Mucosa of gallbladder (tissue), 1 donor: ENCODE data around the gene PYCARD. TPM values are rescaled to one million over a fixed set of nuclear protein-coding genes. Genes with fewer than 3 reads are reported as not detected.
"Not testable (repeated sequence)": the region's sequence is repeated elsewhere in the genome, so short reads cannot be mapped to it uniquely, and the experiment has no call there.

ENCODE experiments used
- DNase-seq: peaks from one replicate; pipeline ENCODE4 v3.0.0-alpha.2; 2020; ENCODE audit warnings: low spot score
- total RNA-seq: library from RNA; stranded (reverse); gene quantifications from one replicate; pipeline ENCODE4 v1.2.1, GENCODE V29; 2021
- donor health status: DM: no; HTN: no; CAD: no.

Gene PYCARD
- total RNA-seq = 25.1 TPM

DNA sequence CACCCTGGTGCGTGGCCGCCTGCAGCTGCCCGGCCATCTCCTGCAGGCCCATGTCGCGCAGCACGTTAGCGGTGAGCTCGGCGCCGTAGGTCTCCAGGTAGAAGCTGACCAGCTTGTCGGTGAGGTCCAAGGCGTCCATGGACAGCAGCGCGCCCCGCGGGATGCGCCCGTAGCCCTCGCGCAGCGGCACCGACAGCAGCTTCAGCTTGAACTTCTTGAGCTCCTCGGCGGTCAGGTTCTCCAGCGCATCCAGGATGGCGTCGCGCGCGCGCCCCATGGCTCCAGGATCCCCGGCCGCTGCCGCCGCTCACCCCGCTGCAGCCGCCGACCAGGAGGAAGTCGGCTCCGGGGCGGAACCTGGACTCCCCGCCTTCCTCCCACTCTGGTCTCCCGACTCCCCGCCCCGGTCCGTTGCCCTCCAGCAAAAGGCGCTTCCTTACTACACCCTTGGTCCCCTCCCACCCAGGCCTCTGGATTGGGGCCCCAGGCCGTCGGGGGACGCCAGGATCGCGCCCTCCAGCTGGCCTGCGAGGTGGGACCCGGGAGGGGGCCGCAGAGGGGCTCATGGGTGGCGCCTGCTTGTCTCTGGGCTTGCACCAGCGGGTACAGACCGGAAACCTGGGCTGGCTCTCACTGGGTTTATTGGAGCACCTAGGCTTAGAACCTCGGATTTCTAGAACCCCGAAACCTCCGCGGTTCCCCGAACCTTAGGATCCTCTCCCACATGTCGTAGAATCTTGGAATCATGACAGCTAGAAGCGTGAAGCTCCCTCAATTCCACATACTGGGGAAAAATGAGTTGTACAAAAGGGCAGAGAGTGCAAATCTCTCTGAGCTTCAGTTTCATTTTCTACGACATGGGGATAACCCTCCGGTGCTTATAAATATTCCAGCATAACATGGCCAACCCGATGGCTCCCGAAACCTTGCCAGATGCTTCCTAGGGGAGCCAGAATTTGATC, at the start of gene PYCARD:
TSS of gene PYCARD (minus strand) at position 347 of the 962 bp plus-strand sequence. CDS start at position 277, 70 bp downstream.
- DNase-seq = peak; percentile 31

DNA sequence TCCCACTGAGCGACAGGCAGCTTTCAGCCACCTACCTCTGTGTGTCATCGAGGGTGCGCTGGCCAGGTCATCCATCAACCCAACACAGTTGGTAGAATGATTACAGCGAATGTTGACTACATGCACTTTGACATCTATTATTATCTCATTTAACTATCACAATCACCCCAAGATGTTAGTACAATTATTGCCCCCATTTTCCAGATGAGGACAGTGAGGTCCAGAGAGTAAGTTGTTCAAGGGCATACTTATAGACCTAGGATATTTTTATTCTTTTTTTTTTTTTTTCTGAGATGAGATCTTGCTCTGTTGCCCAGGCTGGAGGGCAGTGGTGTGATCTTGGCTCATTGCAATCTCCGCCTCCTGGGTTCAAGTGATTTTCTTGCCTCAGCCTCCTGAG, 48.9 kb upstream of the PYCARD start:
- no peak for DNase-seq

DNA sequence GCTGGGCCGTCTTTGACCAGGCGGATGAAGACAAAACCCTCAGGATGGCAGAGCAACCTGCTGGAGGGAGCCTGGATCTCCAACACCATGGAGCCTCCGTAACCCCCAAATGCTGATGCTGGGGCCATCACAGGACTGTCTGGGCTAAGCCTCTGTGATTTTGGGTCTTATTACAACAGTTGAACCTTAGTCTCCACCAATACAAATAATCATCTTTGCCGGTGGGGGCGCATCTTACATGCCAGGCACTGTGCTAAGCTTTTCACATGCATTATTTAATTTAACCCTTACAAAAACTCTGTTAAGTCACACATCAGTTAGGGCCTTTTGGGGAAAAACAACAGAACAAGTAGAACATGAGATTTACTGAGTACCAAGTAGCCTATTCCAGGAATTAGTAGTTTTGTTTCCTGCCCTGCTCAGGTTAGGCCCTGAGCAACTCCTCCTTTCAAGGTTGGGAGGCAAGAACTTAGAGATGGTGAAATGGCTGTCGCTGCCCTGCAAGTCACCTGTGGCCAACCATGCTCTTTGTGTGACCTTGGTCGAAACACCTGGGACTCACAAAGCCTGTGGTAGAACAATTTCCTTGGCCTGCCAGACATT, 48.3 kb upstream of the PYCARD start:
- DNase-seq = no peak

DNA sequence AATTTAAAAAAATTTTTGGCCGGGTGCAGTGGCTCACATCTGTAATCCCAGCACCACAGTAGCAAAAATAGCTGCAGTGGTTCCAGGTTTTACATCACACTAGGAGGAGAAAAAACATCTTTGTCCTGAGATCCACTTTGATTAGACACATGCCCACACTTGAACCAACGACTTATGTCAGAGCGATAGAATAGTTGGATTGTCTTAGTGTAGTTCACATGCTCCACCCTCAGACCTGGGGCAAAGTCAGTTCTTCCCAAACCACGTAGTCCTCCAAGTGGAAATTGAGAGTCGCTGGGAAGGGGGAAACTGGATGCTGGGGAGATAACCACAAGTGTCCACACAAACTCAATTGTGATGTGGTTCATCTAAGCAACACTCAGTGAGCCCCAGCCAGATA, 45.8 kb upstream of the PYCARD start:
- DNase-seq = no peak

DNA sequence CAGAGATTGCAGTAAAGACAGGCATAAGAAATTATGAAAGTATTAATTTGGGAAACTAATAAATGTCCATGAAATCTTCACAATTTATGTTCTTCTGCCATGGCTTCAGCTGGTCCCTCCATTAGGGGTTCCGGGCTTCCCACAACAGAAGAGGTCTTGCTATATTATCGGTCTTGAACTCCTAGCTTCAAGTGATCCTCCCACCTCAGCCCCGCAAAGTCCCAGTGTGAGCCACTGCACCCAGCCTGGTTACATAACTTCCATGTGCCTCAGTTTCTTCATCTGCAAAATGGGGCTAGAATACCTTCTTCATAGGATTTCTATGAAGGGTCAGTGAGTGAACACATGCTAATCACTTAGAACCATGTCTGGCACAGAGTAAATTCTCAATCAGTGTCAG, 43.7 kb upstream of the PYCARD start:
- no peak for DNase-seq

DNA sequence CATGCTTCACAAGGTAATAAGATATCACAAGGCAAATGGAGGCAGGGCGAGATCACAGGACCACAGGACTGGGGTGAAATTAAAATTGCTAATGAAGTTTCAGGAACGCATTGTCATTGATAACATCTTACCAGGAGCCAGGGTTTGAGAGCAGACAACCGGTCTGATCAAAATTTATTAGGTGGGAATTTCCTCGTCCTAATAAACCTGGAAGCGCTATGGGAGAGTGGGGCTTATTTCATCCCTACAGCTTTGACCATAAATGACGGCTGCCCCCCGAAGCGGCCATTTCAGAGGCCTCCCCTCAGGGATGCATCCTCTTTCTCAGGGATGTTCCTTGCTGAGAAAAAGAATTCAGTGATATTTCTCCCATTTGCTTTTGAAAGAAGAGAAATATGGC, 43.0 kb upstream of the PYCARD start:
- DNase-seq = not testable (repeated sequence)

DNA sequence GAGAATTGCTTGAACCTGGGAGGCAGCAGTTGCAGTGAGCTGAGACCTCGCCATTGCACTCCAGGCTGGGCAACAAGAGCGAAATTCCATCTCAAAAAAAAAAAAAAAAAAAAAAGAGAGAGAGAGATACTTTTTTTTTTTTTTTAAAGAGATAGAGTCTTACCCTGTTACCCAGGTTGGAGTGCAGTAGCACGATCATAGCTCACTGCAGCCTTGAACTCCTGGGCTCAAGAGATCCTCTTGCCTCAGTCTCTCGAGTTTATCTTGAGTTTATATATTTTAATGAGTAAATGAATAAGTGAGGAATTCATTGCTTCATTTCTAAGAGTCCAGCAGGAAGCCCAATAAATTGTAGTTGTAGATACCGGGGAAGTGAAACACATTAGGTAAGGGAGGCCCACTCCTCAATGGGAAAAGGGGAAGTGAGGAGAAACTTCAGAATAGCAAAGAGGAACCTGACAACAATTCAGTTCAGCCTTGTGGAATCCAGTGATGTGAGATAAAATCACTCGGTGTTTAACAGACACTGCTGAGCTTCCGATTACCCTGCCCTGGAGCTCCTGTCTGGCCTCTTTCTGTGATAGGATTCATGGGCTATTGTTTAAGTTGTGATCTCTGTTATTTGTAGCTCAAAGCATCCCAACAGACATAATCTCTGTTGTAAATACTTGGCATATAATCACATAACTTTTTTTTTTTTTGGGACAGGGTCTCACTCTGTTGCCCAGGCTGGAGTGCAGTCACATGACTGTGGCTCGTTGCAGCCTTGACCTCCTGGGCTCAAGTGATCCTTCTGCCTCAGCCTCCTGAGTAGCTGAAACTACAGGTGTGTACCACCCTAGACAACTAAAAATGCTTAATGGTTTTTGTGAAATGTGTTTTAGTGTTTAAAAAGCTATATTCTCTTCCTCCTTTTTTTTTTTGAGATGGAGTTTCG, 41.4 kb upstream of the PYCARD start:
- DNase-seq = no peak

DNA sequence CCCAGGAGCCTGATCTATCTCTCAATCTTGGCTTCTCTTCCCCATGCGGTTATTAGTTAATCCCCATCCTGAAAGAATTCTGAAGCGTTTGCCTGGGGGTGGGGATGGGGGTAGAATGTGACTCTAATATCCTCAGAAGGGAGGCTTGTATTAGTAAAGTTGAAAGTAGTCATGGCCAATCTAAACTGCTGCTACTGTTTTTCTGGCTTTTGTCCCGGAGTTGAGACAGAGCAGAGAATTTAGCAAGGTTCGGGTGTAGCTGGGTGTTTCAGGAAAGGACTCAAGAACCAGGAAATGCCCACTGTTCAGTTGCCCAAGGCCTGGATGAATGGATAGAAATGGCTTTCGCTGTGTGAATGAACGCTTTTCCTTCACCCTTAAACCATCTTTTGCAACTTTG, 39.6 kb upstream of the PYCARD start:
- no peak for DNase-seq

DNA sequence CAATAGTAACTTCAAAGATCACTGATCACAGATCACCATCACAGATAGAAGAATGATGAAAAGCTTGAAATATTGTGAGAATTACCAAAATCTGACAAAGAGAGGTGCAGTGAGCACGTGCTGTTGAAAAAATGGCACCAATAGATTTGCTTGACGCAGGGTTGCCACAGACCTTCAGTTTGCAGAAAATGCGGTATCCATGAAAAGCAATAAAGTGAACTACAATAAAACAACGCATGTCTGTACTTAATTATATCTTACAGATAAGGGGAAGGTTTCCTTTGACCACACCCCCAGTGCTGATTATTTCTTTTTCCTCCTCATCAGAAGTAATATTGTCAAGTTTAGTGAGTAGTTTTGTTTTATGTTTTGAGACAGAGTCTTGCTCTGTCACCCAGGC, 35.5 kb upstream of the PYCARD start:
- no peak for DNase-seq

DNA sequence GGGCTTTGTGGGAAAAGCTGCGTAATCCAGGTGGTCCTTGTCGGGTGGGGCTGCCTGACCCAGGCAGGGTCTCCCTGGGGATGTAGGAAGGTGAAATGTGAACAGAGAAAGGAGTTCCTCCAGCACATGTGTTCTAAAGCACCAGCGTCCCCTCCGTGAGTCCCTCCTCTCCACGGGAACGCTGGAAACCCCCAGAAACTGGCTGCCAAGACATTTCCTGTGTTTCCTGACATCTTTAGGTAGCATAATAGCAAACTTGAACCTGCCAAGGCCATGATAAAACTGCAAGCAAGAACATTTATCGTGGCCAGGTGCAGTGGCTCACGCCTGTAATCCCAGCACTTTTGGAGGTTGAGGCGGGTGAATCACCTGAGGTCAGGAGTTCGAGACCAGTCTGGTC, 26.9 kb upstream of the PYCARD start:
- no peak for DNase-seq

DNA sequence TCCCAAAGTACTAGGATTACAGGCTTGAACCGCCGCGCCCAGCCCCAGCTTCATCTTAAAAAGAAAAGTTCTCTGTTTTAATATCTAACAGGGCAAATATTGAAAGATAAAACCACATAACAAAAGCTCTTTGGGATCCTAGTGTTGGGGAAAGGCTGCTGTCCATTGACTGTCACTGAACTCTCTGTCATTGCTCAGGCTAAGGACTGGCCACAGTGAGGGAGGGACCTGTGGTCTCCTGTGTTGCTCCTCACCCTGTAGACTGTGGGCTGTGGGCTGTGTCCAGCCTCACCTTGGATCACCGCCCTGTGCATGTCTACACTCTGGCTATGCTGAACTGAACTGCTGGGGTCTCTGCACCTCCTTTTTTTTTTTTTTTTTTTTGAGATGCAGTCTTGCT, 25.6 kb upstream of the PYCARD start:
- no peak for DNase-seq

DNA sequence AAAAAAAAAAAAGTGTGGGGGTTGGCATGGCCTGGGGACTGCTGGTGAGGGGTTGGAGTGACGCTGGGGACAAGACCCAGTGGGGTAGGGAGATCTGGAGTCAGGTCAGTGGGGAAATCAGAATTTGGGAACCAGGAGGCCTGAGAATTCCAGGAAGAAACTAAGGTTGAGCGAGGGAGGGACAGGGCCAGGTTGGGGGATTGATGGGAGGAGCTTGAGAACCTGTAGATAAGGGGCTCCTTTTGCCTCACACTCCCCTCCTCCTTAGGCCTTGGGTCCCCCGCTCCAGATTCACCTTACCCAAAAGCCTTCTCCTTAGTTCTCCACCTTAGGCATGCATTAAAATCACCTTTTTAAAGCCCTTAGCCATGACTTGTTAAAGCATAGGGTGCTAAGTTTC, 22.6 kb upstream of the PYCARD start:
- no peak for DNase-seq

DNA sequence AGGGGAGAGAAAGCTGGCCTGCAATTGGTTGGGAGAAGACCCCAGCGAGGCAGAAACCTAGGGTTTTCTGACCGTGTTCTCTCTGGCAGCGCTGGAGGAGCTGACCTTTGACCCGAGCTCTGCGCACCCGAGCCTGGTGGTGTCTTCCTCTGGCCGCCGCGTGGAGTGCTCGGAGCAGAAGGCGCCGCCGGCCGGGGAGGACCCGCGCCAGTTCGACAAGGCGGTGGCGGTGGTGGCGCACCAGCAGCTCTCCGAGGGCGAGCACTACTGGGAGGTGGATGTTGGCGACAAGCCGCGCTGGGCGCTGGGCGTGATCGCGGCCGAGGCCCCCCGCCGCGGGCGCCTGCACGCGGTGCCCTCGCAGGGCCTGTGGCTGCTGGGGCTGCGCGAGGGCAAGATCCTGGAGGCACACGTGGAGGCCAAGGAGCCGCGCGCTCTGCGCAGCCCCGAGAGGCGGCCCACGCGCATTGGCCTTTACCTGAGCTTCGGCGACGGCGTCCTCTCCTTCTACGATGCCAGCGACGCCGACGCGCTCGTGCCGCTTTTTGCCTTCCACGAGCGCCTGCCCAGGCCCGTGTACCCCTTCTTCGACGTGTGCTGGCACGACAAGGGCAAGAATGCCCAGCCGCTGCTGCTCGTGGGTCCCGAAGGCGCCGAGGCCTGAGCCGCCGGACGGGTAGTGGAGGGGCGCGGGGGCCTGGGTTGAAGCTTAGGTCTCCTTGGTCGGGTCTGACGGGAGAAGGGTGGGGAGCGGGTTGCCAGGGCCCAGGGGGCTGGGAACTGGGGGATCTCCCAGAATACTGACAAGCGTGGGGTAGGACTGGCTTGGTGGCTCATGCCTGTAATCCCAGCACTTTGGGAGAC, 21.8 kb upstream of the PYCARD start:
- no peak for DNase-seq

DNA sequence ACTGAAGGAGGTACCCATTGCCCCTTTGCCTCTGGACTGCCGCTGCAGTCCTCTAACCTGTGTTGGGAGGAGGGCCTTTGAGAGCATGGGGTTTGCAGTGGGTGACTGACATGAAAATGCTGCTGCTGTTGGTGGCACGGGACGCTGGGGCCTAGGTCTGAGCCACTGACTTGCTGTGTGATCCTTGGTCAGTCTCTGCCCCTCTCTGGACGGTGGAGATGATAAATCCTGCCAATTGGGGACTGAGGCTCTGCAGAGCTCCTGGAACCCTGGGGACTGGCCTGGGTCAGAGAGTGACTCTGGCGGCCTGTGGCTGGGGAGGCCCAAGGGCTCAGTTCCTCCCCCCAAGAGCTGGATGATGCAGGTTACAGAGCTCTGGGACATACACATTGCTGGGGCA, 20.5 kb upstream of the PYCARD start:
- DNase-seq = no peak

DNA sequence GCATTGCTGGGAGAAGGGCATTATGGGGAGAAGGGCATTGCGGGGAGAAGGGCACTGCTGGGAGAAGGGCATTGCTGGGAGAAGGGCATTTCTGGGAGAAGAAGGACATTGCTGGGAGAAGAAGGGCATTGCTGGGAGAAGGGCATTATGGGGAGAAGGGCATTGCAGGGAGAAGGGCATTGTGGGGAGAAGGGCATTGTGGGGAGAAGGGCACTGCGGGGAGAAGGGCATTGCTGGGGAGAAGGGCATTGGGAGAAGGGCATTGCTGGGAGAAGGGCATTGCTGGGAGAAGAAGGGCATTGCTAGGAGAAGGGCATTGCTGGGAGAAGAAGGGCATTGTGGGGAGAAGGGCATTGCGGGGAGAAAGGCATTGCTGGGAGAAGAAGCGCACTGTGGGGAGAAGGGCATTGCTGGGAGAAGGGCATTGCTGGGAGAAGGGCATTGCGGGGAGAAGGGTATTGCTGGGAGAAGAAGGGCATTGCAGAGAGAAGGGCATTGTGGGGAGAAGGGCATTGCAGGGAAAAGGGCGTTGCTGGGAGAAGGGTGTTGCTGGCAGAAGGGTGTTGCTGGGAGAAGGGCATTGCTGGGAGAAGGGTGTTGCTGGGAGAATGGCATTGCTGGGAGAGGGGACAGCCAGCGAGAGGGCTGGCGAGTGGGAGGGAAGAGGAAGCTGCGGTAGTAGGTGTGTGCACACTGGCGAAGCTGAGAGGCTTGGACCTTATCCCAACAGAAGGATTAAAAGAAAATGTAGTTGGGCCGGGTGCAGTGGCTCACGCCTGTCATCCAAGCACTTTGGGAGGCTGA, 19.0 kb upstream of the PYCARD start:
- DNase-seq = no peak

DNA sequence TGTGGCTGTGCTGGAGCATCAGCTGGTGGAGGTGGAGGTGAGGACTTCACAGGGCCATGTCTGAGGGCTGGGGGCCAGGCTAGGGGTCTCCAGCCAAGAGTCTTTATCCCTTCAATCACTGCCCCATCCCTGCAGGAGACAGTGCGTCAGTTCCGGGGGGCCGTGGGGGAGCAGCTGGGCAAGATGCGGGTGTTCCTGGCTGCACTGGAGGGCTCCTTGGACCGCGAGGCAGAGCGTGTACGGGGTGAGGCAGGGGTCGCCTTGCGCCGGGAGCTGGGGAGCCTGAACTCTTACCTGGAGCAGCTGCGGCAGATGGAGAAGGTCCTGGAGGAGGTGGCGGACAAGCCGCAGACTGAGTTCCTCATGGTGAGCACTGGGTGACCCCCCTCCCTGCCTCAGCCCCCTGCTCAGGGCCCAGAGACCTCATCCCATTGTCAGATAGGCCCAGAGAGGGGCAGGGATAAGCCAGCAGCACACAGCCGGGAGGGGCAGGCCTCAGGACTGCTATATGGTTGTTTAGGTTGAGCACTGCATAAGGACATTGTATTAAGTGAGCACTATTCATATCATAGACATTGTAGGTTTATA, 16.7 kb upstream of the PYCARD start:
- DNase-seq = no peak

DNA sequence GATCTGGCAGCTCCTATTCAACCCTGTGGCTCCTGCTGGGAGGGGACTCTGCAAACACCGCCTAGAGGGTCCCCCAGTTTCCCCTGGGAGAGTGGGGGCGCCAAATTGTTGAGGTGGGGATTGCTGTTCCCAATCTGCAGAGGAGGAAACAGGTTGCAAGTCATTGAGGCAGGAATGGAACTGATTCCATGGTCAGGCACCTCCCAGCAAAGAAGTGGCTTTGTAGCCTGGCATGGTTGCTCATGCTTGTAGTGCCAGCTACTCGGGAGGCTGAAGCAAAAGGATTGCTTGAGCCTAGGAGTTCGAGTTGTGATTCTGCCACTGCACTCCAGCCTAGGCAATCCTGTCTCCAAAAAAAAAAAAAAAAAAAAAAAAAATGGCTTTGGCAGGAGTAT, 14.6 kb upstream of the PYCARD start:
- no peak for DNase-seq

DNA sequence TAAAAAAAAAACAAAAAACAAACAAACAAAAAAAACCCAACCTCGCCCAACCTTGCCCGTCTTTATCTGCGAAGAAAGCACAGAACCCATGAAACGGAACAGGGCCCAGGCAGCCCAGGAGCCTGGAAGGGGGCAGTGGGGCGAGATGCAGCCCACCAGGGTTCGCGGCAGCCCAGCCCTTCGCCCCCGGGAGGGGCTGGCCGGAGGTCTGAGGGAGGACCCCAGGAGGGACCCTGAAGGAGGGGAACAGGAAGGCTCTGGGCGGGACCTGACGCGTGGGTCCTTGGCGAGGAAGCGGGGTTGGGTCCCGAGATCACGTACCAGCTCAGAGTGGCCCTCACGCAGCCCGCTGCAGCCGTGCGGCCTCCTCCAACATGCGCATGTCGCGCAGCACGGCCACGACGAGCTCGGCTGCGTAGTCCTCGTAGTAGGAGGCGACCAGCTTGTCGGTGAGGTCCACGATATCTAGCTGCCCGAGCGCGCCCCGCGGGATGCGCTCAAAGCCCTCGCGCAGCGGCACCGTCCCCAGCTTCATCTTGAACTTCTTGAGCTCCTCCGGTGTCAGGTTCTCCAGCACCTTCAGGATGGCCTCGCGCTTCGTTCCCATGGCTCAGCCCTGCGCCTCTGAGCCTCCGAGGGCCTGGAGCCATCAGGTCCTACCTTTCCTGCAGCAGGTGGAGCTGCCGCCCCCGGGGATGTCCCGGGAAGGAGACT, 14.0 kb upstream of the PYCARD start, which contains the start of gene PYDC1:
TSS of gene PYDC1 (minus strand) at position 714 of the 714 bp plus-strand sequence. CDS start at position 607, 107 bp downstream.
- no peak for DNase-seq
